GM19238 (cell line): ENCODE measurements around the gene PRPS2.
A peak's percentile ranks its signal among the peaks of the same experiment; 100 is the strongest.

Experiments used
- DNase-seq: peaks from one replicate; pipeline ENCODE4 v3.0.0; 2011; ENCODE audit warnings: low spot score; ENCODE audit not compliant: insufficient read length

PRPS2 gene

DNA sequence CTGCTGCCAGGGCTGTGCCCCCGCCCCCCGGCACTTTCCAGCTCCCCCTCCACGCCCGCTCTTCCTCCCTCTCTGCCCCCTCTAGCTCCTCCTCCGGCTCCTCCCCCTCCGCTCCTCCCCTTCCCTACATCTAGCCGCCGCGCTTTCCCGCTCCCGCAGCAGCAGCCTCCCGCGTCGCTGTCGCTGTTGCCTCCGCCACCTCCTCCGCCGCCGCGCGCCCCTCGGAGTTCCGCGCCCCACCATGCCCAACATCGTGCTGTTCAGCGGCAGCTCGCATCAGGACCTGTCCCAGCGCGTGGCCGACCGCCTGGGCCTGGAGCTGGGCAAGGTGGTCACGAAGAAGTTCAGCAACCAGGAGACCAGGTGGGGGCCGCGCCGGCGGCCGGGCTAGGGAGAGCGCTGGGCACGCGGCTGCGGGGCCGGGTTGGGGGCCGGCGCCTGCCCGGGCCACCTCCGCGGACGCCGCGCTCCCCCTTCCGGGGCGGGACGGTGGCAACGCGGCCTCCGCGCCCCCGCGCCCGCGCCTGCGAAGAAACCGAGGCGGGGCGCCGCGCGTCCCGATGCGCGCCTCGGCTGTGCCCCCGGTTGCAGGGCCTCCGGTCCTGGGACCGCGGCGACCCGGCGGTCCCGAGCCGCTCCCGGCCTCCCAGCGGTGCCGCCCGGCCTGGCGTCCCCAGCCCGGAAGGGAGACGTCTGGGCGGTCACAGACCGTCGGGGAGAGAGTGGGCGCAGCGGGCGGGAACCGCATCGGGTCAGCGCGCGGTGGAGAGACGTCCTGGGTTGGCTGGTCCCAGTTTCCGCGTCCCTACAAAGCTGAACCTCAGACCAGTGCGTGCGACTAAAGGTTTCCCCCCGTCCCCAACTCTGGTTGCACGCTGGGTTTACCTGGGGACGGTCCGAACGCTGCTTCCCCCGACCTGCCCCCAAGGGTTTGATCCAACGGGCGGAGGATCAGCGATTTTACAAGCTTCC, at the start of gene PRPS2:
TSS of gene PRPS2 (plus strand) at position 156 of the 972 bp plus-strand sequence. CDS start at position 242, 86 bp downstream.
- DNase-seq, result peak; percentile 77

DNA sequence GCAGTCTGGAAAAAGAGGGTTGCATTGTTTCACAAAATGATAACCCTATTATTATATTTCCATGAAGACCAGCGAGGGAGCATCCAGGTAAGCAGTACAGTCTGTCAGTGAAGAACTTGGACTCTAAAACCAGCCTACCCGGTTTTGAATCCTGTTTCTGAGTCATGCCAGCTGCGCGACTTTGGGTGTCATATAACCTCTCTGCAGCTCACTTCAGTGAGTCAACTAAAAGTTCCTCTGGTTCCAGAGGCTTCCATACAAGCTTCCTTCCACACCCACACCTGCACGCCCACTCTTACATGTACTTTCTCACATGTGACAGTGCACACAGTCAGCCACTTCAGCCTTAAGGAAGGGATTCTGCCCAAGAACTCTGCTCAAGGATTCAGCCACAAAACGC, 49.8 kb upstream of the PRPS2 start:
- DNase-seq, result no peak

DNA sequence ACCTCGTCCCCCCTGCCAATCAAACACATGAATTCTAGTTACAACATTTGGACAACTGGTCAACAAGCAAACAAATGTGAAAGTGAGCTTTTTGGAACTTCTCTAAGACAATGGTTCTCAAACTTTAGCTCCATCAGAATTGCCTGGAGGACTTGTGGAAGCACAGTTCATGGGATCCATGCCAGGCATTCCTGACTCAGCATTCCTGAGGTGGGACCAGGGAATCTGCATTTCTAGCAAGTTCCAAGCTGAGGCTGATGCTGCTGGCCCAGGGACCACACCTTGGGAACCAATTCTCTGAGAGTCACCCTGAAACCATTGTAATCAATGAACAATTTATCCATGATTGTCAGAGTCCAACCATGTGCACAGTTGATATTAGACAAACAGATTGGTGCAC, 43.8 kb upstream of the PRPS2 start:
- no peak for DNase-seq

DNA sequence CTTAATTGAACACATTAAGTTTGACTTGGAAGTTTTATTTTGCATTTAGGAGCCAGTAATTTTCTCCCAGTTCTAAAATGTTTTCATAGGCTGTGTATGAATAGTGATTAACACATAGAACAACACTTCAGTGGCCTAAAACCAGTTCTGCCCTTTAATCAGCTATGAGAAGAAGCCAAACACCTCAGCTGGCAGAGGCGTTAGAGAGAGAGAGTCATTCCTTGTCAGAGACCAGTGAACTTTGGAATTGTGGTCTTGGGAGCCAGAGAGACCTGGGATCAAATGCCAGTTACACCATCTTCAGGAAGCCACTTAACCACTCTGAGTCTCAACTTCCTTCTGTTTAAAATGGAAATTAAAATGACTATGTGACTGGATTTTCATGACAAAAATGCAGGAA, 39.3 kb upstream of the PRPS2 start:
- DNase-seq, result no peak

DNA sequence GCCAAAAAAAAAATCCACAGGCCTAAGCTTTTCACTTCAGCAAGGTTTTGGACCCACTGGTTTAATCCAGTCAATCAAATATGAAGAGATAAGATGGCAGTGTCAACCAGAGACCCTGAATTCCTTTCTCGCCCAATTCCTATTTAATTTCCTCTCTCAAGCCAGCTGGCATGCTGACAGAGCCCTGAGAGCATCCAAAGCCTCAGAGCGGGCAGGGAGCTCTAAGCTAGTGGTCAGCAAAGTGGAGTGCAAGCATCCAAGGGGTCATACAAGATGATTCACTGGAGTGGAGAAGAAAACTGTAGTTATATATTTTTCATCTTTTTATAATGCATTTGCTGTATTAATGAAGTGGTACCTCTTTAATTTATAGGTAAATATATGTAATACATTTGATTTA, 37.8 kb upstream of the PRPS2 start:
- DNase-seq, result no peak

DNA sequence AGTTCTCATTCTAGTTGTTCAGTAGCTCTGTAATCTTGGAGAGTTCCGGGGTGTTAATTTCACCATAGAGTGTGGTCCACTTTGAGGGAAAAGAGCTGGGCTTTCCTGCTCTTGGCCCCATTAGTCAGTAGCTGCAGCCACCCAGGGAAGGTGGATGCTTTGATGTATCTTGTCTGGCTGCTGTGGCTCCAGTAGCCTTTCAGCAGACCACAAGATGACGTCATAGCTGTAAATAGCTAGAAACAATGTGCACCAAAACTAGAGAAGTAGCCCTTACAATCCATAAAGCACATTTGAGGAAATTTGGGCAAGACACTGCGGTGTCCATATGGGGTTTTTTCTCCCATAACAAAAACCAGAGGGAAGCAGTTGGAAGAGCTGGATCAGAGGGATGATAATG, 32.9 kb upstream of the PRPS2 start:
- no peak for DNase-seq

DNA sequence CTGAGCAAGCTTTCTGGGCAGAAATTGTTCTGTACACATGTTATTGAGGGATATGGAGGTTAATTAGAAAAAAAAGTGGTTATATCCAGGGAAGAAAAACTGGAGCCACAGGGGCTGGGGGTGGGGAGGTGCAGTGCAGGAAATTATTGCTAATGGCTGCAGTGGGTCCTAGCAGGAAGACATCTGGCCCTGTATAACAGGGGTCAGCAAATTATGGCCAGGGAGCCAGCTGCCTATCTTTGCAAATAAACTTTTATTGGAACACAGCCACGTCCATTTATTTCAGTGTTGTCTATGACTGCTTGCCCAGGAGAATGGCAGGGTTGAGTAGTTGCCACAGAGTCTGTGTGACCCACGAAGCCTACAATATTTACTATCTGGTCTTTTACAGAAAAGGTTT, 23.4 kb upstream of the PRPS2 start:
- DNase-seq, result no peak

DNA sequence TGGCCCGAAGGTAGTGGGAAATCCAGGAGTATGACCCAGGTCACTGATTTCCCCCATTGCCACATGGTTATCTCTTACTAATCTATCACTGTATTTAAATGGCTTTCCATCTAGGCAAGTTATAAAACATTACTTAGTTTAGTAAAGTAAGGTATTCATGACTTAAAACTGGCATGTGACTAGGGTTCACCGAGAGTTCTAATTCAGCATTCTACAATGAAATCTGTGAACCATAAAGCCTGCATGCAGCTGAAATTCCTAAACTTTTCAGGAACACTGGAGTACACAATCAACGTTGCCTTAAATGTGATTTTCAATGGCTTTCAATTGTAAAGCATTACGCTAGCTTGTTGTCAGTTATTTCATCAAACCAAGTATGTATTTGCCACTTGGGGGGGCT, 22.7 kb upstream of the PRPS2 start:
- no peak for DNase-seq

DNA sequence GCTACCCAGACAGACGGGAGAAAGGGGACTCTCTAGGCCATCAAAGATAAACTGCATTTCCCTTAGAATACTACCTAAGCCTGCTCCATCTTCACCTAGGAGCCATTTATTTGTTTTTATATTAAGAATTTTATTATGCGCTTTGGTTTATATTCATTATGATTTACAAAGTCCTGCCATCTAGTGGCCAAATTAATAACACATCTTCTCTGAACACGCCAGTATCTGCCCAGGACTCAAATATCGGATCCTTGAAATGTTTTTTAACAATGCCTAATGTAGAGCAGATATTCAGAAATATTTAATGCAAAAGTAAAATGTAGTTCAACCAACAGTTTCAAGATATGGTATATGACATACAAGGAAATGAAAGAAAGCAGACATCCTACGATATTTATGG, 20.8 kb upstream of the PRPS2 start:
- no peak for DNase-seq

DNA sequence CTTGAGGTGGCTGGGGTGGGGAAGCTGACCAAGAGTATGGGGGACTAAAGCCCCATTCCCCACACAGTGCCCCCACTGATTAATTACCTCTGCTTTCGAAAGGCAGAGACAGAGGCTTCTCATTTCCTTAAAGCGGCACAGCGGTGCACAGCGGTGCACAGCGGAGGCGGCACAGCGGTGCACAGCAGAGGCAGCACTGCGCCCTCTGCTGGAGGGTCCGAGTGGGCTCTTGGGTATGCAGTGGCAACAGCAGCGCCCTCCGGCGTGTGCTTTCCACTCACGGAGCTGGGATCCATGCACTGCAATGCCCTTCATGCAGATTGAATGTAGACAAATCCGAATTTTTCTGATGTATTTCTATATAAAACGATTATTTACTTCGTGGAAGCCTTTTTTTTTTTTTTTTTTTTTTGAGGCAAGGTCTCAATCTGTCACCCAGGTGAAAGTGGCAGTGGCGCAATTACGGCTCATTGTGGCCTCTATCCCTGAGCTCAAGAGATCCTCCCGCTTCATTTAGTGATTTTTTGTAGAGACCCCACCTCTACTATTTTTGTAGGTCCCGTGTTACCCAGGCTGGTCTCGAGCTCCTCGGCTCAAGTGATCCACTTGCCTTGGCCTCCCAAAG, 19.7 kb upstream of the PRPS2 start:
- peak; percentile 40 for DNase-seq

DNA sequence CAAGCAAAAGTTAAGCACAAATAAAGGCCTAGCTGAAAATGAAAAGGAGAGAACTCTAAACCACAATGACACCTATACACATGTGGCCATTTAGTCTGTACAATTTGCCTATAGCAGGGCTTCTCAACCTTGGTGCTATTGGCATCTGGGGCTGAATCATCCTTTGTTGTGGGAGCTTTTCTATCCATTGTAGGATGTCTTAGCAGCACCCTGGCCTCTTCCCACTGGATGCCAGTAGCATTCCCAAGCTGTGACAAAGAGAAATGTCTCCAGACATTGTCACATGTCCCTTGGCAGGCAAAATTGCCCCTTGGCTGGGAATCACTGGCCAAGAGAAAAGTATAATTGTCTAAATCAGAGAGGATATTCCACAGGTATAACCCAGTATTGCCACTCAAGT, 13.5 kb upstream of the PRPS2 start:
- no peak for DNase-seq

DNA sequence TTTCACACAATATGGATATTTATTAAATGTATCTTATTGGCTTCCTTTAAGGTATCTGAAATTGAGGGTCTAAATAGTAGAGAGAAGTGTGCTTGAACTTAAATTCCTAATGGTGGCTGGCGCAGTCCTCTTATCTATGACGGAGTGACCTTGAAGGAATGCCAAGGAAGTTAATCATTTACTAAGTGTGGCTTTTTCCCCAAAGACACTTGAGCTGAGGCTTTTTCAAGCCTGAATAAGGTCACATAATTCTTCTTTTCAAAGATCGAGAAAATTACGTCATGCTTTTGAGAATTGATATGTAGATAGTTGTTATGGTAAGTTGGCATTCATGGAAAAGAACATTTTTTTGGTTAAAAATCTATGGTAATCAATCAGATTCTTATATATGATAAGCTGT, 11.7 kb upstream of the PRPS2 start:
- no peak for DNase-seq

DNA sequence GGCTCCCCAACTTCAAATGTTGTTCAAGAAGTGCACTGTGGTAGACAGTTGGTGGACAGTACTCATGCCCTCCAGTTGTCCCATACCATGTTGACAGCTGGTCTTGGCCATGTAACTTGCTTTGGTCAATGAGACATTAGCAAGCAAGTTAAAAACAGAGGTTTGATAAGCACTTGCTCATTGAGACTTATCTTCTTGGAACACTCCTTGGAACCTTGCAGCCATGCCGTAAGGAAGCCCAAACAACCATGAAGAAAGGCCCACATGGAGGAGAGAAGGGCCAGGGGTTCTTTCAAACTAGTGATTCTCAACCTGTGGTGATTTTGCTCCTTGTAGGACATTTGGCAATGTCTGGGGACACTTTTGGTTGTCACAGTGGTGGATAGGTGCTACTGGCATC, 2.6 kb upstream of the PRPS2 start:
- DNase-seq, result no peak

DNA sequence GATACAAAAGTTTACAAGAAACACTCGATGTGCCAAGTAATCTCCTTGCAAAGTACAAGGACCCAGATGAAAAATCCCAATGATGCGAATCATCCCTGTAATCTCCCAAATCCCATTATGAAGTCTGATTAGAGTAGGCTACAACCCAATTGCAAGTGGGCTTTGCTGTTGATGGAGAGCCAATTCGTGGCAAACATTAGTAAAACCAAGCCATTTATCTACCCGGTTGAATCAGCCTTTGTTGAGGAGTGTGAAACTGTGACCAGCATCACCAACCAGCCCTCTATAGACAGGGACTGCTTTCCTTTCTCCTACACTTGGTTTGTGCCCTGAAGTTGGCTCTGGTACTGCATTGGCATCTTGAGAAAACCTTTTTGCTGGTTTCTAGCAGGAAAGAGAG, 1.2 kb upstream of the PRPS2 start:
- no peak for DNase-seq

DNA sequence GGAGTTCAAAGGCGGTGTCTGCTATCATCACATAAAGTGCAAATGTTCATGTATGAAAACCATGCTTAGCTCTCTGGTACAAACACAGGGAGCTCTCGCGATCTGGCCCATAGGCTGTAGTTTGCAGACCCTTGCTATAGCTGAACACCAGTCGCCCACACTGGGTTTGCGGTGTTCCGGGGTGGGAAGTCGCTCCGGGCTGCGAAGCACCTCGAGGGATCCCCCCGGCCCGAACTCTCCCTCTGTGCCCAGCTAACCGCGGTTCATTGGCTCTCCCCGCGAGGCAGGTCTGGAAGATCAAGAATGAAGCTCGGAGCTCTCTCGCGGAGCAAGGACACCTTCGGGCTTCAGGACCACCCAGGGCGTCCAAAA, 341 bp upstream of the PRPS2 start:
- DNase-seq, result no peak

DNA sequence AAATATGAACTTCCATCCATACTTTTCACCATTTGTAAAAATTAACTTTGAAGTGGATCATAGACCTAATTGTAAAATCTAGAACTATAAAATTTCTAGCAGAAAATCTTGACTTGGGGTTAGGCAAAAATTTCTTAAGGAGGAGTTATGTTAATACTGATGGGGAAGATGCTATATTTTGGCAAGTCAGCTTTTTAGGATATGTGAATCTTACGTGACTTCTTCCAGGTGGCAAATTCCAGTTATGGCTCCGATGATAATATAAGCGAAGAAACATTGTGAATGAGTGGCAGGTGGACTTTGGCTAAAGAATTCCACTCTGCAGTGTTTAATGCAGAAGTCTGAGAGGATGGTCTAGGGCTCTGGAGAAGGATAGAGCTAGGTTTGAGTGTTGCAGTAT, 1.5 kb downstream of the PRPS2 start:
- DNase-seq, result no peak

DNA sequence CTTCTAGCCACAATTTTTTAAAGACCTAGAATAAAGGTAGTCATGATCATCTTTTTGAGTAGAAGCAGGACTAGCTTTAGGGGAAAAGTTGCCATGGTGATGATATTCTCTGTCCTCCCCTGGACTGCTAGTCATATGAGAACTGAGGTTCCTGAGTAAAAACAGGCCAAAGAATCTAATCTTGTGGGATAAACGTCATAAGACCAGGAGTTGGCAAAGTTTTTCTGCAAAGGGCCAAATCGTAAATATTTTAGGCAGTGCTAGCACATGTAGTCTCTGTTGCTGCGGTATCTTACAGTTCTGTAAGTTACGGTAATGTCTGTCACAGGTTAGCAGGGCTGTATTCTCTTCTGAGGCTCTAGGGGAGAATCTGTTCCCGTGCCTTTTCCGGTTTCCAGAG, 3.4 kb downstream of the PRPS2 start:
- no peak for DNase-seq

DNA sequence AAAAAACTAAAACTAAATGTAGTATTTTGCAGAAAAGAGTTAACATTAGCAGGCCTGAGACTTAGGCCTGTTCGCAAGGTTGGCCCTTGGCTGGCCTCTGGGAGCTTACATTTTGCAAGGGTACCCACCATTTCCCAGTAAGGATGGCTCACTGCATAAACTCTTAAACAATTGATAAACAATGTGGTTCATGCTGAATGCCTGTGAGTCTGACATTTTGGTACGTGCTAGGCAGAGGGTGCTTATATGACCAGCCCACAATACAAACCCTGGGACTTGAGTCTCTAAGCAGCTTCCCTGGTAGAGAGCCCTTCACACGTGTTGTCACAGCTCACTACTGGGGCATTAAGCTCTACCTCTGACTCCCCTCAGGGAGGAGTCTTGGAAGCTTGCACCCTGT, 7.4 kb downstream of the PRPS2 start:
- DNase-seq, result no peak

DNA sequence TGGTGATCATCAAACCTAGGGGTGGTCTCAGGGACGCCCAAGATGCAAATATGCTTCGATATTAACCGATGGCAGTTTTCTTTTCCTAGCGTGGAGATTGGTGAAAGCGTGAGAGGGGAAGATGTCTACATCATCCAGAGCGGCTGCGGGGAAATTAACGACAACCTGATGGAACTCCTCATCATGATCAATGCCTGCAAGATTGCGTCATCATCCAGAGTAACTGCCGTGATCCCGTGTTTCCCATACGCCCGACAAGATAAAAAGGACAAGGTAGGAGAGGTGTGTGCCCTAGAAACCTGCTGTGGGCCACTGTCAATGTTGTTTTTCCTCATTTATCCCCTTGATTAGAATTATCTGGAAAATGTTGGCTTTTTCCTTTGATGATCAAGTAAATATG, 7.9 kb downstream of the PRPS2 start:
- DNase-seq, result no peak

DNA sequence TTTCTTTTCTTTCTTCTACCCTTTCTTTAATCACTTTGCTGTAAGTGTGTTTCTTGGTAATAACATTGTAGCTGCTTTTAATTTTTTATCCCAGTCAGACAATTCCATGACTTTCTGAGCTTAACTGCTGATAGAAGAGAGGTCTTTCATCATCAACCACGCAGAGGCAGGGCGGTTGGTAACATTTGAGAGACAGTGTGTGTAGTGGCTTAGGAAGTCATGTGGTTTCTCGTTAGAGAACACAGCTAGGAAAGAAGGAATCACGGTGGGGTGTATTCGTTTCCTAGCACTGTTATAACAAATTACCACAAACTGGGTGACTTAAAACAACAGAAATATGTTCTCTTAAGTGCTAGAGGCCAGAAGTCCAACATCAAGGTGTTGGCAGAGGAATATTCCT, 11.5 kb downstream of the PRPS2 start:
- no peak for DNase-seq

DNA sequence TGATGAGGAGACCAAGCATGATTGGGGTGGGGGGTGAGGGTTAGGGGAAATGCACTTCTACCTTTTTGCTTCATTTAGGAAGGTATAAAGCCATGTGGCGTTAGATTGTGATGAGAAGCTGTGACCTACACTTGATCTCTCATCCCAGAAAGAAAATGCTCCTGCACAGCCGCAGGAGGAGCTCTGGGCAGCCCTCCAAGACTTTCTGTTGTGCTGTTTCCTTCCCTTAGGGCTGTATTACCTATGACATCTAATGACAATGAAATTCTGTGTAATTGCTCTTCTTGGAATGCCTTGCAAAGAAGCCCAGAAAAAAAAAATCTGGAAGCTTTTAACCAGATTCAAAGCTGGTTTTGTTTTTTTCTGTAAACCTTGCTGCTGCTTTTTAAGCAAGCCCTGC, 13.4 kb downstream of the PRPS2 start:
- DNase-seq, result no peak

DNA sequence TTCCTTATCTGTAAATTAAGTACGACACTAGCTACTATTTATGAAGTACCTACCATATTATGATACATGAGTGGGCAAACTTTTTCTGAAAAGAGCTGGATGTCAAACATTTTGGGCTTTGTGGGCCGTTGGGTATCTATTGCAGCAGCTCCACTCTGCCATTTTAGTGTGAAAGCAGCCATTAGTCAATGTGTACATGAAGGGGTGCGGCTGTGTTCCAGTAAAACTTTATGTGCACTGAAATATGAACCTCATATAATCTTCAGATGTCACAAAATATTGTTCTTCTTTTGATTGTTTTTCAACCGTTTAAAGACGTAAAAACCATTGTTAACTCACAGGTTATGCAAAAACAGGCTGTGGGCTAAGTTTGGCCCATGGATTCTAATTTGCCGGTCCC, 14.1 kb downstream of the PRPS2 start:
- DNase-seq, result no peak

DNA sequence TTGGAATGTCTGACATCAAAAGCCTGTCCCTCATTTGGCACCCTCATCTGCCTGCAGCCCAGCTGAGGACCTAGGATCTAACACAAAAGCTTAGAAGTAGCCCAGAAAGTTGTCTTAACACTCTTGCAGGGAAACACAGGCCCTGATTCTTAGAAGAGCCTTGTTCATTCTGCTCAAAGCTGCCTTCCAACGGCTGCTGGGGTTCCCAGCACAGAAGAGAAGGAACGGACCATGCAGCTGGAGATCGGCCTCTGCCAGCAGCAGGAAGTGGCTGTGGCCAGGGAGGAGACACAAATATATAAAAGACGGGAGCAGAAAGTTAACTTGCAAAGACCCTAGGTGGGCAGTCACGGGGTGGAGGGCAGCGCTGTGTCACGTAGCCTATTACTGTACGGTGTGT, 20.4 kb downstream of the PRPS2 start:
- DNase-seq, result no peak
